HL-60/S4 treated with phorbol 12-myristate 13-acetate at 8.2 ng/mL for 4 days and 3 days (cell line): ENCODE measurements around the gene SYT2.

ENCODE experiments used
- in situ Hi-C: fragments of 300-500 bp; cut with MboI; formaldehyde crosslinking; loops from 2 replicates; pipeline ENCODE4 v1.15.0; 2022; ENCODE audit warnings: low sequenced_read_pairs

The SYT2 gene

DNA sequence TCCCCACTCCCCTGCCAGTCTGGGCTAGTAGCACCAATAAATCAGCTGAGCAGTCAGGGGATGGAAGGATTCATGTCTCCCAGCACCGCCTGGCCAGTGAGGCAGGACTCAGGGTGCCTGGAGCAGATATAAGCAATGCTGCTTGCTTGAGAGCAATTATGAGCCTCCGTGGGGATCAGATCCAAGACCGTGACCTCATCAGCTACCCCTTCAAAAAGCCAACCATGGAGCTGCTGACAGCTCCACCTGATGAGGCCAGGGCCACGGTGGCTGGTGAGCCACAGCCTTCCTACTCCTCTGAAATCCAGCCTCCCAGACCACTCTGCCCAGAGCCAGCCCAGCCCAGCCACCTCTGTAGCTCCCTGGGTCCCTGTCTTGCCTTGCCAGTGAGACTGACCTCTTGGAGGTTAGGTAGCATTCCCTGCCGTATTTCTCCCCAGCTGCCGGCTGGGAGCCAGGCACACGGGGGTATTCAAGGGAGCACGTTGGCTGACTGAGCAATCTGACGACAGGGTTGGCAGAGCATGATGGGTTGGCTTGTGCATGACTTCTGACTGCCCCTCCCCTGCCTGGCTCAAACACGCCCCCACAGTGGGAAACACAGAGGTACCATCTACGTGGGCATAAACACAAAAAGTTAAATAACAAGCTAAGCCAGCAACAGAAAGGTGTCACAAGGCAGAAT is 28.4 kb downstream of the SYT2 start:
- in situ Hi-C loops = no loop called here

DNA sequence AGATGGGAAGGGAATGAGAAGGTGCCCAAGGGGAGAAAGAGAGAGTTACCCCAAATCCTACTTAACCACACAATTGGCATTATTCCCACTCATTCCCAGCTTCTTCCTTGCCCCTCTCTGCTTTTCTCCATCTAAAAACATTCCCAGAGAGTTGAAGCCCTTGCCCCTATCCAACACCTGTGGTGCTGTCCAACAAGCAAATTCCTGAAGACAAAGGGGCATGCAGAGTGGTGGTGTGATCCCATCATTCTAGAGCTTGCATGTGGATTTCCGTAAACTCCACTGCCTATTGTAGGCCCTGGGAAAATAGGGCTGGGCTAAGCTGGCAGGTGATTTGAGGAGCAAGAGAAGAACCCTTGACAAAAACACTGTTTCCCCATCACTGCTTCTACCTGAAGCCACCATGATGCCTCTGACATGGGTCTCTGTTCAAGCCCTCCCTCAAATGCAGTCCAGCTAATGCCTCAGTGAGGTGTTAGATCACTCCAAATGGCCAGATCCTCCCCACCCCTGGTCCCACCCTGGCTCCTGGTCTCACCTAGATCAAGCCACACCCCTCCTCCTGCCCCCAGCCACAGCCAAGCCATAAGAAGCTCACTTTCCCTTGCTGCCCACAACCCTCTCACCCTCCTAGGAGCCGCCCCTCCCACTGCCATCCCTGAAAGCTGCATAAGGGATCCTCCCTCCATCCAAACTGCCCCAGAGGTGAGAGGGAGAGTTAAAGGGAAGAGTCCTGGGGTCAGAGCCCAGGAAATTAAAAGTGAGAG is 29.5 kb downstream of the SYT2 start:
- in situ Hi-C loops = no loop called here

DNA sequence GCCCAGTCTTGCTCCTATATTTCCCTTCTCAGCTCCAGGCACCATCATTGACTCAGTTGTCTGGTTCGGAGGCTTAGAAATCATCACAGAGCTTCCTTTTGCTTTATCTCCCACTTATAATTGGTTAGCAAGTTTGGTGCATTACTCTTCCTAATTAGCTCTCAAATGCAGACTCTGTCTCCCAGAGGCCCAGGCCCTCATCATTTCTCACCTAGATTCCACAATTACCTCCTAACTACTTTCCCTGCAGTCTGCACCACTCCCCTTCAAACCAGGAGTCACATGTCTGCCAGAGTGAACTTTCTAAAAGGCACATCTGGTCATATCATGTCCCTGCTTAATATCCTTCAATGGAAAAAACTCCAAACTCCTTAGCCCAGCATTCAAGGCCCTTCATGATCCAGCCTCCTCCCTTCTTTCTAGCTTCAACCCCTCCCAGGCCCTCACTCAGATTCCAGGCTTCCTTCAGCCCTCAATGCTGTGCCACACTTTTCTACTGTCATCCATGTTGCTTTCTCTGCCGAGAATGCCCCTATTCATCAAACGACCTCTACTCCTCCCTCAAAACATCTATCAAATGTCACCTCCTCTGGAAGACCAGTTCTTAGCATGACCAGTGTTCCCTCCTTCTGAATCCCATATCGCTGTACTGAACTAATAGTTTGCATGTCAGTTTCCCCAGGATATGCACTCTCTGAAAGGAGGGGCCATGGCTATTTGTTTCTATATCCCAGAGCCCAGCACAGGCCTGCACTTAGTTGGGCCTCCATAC is 30.7 kb downstream of the SYT2 start:
- in situ Hi-C loops = no loop called here

DNA sequence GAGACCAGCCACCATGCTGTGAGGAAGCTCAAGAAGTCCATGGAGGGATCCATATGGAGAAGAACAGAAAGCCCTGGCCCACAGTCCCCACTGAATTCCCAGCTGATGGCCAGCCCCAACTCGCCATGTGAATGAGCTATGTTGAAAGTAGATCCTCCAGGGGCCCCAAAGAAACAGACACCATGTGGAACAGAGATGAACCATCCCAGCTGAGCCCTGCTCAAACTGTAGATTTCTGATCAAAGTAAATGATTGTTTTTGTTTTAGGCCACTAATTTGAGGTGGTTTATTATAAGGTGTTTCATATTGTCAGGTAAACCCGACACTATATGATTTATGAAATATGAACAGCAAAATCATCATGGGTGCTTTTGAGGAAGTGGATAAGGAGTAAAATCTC is 32.8 kb downstream of the SYT2 start:
- in situ Hi-C loops = no loop called here

DNA sequence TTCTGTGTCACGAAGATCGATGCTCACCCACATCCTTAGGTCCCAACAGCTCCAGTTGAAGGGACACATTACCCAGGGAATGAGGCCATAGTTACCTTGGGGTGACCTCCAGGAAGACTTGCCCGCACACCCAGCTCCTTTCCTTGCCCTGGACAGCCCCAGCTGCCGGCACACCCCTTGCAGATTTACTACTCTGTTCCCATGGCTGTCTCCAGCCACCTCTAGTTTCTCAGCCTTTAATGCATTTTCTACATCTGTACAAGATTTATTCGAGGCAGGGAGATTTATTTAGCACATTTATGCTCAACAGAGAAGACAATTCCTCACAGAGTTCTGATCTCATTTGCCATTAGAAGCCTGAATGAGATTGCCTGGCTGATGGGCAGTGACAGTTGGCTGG is 36.7 kb downstream of the SYT2 start:
- in situ Hi-C loops = no loop called here

DNA sequence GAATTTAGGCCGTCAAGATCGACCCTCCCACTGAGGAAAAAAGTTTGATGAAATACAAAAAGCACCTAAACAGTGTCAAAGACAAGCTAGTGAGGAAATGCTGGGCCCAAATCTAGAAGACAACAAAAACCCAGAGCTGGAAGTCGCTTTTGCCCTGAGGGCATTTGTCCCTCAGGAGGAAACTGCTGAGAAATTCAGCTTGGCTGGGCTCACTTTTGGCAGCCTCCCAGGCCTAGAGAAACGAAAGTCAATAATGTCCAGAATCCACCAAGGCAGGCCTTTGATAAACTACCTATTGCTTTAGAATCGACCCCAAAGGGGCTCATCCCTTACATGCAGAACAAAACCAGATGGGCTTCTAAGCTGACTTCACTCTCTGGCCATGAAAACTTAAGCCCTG is 38.9 kb downstream of the SYT2 start:
- in situ Hi-C loops = no loop called here

DNA sequence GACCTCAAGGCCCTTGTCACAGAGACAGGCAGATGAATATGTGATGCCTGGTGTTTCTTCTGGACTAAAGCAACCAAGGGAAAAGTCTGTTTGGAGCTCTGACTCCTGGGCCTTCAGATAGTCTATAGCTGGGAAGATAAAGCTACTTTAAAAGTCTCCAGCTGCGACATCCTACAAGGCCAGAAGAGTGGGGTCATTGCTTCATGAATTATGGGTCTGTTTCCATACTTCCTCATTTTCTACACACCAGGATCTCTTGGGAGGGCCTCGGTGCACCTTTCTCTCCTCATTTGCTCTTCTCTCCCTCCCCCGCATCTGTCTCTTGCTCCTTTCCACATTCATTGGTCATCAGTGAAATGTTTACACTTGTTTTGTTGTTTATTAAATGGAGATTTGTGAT is 44.8 kb downstream of the SYT2 start:
- in situ Hi-C loops = no loop called here

DNA sequence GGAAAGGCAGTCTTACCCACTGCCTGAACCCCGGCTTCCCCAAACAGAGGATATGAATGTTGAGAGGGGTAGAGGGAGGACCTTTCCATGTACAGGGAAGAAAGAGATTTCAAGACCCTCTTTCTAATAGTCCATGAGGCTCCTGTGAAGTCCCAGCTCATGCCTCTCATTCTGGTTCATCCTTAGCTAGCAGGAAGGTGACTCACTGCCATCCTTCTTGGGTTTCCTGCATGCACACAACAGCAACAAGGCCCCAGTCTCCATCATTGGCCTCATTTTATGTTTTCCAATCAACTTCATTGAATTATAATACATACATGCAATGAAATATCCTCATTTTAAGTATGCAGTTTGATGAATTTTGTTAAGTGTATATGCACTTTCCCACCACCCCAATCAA is 46.2 kb downstream of the SYT2 start:
- in situ Hi-C loops = no loop called here

DNA sequence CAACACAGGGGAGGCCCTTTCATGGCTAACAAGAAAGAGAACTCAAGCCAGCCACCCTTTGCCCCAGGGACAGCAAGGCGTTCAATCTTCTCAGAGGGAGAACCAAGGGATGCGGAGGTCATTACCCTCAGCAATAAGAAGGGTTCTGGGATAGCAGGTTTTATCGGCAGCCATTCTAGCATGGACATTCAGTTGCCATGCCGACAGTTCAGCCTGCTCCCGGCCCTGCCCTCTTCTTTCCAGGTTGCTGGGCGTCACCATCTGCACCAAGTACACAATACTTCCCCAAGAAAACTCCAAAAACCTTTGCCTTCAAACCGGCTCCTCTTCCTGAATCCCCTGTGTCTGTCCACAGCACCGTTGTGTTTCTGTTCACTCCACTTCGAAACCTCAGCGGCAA is 47.1 kb downstream of the SYT2 start:
- in situ Hi-C loops = no loop called here

DNA sequence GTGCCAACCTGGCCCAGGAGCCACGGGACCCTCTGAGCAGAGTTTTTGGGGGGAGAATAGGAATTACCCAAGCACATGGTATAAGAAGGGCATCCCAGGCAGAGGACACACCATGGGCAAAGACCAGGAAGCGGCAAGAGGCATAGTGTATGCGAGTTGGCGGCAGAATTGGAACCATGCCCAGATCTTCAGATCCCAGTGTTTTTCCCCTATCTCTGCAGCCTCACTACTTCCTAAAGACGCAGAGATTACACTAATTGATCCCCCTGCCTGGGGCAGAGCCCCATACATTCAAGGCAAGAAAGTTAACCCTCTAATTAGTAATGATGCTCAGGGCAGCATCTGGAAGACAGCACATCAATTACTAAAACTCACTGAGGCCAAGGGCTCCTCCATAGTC is 48.2 kb downstream of the SYT2 start:
- in situ Hi-C loops = no loop called here

DNA sequence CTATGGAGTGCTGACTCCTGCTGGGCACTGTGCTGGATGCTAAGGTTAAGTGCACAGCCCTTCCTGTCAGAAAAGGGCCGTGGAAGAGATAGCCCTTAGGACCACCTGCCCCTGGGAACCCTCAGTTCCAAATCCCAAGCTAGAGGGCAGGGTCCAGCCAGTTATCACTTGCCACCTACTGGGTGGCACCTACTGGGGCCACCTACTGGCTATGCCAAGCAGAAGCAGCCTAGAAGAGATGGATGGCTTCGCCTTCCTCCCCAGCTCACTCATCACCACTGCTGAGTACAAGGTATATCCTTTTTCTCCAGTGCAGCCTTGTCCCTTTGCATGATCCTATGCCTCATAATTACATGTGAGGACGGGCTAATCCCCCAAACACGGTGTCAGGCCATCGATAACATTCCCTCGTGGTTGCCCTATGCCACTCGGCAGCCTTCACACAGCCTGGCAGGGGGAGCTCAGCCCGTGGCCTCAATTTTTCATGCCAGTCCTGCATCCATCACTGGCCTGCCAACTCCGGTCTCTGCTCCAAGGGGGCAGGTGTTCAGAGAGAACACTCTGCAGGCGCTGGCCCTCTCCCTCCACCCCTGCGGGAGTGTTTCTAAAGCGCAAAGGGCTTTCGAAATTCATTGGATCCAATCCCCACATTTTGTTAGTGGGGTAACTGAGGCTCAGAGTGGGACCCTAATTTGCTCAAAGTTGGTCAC is 49.0 kb downstream of the SYT2 start:
- in situ Hi-C loops = no loop called here

DNA sequence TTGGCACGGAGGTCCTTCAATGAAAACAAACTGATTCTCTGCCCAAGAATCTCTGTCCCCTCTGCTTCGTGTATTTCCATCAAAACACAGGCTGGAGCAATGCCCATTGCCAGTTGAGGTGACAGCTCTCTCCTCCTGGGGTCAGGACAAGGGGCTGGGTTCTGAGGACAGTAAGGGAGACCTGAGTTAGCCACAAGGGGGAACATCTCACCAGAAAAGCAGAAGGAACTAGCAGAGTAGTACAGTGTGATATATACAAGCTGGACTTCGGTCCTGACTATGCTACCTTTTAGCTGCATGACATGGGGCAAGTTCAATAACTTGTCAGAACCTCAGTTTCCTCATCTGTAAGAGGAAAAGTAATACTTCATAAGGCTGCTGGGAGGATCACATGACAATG is 50.3 kb downstream of the SYT2 start:
- in situ Hi-C loops = no loop called here

DNA sequence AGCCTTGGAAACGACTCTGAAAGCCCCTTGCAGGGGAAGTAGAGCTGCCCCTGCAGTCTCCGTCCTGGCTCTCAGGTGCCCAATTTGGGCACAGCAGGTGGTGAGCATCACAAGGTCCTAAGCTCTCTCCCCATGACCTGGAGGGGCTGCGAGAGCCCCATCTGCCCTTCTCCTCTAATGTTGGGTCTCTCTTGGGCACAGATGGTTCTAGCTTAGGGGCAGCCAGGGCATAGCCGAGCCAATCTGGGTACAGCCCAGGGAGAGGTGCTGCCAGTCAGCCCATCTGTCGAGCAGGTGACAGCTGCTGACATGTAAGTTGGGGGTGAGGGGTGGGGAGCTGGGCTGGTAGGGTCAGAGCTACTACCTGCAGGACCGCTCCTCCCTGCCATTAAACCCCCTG is 50.7 kb downstream of the SYT2 start:
- in situ Hi-C loops = no loop called here

DNA sequence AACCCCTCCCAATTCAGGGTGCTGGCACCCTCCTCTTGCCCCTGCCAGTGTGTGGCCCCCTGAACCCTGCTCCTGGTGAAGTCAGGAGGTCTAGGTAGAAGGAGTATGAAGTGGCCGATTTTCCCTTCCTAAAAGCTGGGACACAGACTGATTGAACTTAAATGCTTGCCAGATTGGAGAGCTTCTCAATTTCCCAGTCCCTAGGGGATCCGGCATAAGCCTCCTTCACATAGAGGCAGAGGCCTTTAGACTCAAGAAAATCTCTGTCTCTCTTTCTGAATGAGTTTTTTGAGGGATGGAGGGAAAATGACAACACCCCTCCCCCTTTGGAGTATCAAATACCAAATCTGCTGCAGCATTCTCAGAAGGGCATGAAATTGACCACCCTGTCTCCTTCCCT is 51.5 kb downstream of the SYT2 start:
- in situ Hi-C loops = no loop called here

DNA sequence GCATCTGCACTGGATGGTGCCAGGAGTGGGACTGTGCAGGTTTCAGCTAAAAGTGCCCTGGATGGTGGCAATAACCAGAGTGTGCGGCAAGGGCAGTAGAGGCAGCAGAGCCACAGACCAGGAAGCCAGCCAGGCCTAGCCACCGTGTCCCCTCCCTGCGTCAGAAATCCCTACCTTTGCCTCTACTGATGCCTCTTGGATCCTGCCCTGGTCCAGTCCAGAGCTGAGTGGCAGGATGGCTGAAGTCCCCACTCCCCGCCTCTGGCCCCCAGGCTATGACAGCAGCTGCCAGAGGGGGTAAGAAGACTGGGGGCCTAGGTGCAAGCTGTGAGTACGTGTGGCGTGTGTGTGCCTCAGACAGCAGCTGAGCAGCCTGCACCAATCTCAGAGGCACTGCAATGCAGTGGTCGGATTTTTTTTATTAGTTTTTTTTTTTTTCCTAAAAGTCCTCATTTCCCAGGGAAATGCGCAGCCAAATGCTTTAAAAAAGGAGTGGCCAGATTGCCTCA is 51.9 kb downstream of the SYT2 start:
- in situ Hi-C loops = no loop called here

DNA sequence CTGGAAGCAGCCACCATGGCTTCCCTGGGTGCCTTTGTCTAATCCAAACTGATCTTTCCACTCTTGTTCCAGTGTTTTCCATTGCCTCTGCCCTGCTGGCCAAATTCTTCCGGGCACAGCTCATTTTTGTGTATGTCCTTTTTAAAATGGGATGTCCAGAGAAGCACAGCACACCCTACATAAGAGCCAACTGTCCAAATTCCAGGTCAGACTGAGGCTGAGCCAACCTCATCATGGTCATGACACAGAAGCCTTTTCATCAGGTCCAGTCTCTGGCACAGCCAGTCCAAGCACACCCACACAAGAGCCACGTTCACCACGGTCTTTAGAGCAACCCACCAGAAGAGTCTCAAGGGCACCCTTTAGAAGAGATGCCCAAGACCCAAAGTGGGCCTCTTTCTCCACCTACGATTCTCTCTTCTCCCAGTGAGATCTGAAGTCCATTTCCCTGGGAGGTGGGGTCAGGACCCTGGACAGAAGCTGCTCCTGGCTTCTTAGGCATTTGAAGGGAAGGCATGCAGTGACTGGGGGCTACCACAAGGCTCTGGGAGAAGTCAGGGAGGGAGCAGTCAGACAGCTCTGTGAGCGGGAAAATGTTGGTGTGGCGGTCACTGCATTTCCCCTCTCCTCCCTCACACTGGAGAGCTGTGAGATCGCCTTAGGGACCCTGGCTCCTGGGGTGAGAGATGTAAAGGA is 53.2 kb downstream of the SYT2 start:
- in situ Hi-C loops = no loop called here

DNA sequence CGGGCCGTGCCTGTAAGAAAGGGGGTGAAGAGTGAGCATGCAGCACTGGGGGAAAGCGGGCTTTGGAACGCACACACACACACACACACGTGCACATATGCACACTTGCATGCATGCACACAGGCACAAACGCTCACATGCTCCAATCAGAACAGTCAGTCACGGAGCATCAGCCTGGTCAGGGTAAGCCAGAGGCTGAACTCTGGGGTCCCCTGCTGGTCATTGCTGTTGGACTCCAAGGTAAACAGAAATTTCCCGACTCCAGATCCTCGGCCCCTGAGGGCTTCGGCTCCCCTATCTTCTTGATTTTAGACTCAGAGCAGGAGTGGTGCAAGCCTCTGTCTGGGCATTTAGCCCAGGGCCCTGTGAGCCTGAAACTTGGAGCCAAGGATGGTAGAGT is 54.2 kb downstream of the SYT2 start:
- in situ Hi-C loops = no loop called here

DNA sequence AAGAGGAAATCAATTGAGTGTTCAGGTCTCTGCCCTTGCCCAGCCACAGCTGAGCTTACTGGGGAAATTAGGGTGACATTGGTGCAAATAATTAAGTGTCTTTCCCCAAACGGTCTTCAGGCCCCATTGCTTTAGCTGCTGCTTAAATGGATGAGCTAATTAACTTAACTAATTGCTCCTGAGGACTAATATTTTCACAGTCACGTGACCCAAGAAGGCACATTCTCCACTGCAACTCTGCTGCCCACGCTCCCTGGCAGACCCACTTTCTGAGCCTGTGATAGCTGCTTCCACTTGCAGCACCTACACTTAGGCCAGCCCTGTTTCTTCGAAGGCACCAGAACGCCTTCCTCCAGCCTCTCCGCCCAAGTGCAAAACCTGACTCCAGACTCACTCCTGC is 56.2 kb downstream of the SYT2 start:
- in situ Hi-C loops = no loop called here

DNA sequence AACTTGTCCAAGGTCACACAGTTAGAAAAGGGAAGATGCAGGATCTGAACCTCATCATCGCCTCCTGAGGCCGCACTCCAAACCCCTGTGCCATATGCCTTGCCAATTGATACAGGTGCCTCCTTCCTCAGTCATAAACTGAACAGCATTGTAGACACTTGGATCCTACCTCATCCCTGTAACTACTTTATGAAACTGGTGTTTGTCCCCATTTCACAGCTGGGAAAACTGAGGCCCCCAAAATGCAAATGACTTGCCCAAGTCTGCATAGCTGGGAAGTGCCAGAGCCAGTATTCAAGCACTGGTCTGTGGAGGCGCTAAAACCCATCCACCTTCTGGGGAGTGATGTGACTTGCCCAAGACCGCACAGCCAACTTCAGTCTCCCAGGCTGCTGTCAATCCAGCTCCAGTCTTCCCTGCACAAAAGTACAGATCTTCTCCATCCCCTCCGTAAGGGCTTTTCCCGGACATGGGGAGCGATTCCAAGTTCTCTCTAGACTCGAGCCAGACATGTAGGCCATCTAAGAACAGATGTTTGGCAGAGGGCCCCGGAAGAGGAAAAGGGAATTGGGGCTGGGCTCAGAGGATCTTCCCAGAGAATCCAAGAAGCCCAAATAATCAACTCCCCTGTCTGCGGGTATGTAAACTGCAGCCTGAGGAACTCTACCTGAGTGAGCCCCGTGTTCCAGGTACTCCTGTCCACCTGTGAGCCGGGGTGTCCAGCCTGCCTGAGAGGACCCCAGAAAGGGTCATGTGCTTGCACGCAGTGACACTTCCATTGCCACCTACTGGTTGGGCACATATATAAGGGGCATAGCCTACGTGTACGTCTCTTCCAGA is 60.5 kb downstream of the SYT2 start:
- in situ Hi-C loops = no loop called here
